Measurements from ENCODE around the gene TAPT1. TPM values are rescaled to one million over a fixed set of nuclear protein-coding genes. Genes with fewer than 3 reads are reported as not detected.

Gene TAPT1
- polyA plus RNA-seq, 2 of the 4 experiments (the other 2 are of a cell fraction), result 11.5 to 17.1 TPM

DNA sequence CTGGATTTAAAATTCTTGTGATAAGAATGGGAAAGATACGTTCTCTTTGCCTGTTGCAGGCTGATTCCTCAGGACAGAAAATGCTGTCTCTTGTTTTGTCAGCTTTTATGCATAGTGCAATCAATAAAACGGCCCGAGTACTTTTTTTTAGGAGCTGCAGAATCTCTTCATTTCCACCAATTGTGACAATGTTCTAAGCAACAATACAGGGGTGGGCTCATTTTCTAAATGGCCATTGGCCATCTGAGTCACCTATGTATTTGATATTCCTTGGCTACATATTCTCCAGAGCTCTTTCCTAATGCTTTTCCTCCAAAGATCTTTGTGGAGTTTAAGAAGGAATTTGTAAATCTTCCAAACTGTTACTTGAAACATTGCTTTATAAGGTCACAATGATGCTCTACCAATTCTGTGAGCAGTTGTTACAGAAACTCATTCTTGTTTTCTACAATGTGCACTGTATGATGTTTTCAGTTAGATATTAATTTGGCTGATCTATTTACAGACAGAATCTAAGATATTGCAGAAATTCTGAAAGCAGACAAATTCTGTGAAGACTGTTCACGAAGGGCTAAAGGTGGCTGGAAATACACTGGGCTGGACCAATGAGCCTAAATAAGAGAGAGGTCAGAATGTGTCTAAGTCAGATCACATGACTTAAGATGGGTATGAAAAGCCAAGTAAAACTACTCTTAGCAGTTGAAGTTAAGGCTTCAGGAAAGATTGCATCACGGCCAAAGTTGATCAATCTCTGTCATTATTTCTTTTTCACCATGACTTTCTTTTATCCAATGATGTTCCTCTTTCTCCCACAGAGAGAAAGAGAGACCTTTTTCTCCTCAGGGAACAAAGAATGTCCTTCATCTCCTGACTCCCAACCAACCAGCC lies 33.4 kb downstream of the TAPT1 start:
- no peak for ATAC-seq
- no peak overlapping the region for H3K4me2 ChIP-seq
- peaks cover 12% of the 10 kb centered on the region; the same call in 2 of the 3 replicates for H3K4me1 ChIP-seq
- TF ChIP-seq CHD2 (IDR thresholded peaks at IDR 0.05; ENCODE audit: low read length, partially characterized antibody), result no peak
- no peak overlapping the region for H3K27ac ChIP-seq
- WGBS (ENCODE audit: missing lambda C conversion rate), result 93% methylated on average over 5 of the region's 5 CpGs
- H3K4me3 ChIP-seq, result no peak overlapping the region
- FAIRE-seq, result no peak
- DNase-seq (ENCODE audit: low read depth in 1 of 2, low spot score in 1 of 2), result no peak
- ChIA-PET CTCF (interaction anchor here (0.8 to 0.9 kb wide), 2 partner anchors 13 to 15 kb away, joined by 3 read pairs; no protein-coding TSS in a partner anchor), POLR2A (no interaction called here)
- H3K9me3 ChIP-seq, result no peaks in the 10 kb centered on the region

DNA sequence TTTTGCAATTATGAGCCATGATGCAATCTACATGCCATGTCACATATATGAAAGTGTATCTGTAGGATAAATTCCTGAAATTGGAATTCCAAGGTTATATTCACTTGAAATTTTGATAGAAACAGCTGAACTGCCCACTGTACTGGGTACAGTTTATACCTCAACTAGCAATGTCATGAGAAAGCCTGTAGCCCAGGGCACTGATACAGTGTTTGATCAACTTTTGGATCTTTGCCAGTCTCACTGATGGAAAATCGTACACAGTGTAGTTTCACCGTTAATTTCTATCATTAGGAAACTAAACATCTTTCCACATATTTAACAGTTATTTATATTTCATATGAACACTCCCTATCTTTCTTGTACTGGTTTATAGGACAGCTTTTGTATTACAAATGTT lies 34.2 kb downstream of the TAPT1 start:
- 84% methylated on average over 2 of the region's 2 CpGs for WGBS (ENCODE audit: missing lambda C conversion rate)
- Histone ChIP-seq H3K27ac (no peak overlapping the region), H3K4me3 (no peak overlapping the region), H3K4me1 (peaks cover 8% of the 10 kb centered on the region; the same call in 2 of the 3 replicates), H3K9me3 (no peaks in the 10 kb centered on the region), H3K4me2 (no peak overlapping the region)
- ChIA-PET POLR2A (no interaction called here), CTCF (interaction anchor here (0.8 to 0.9 kb wide), 2 partner anchors 14 to 16 kb away, joined by 3 read pairs; no protein-coding TSS in a partner anchor)
- ATAC-seq (no peak), DNase-seq (ENCODE audit: low read depth in 1 of 2, low spot score in 1 of 2) (no peak), FAIRE-seq (no peak)
- TF ChIP-seq NFE2L2 (conservative IDR thresholded peaks at IDR 0.05; ENCODE audit: low read length) (no peak), EP300 (IDR thresholded peaks at IDR 0.05) (no peak), CHD2 (IDR thresholded peaks at IDR 0.05; ENCODE audit: low read length, partially characterized antibody) (no peak), EHF (CRISPR knock-in tag; IDR thresholded peaks at IDR 0.05) (no peak), KDM1A (IDR thresholded peaks at IDR 0.05; ENCODE audit: low read depth) (no peak), NR3C1 (IDR thresholded peaks at IDR 0.05) (no peak), CHD4 (IDR thresholded peaks at IDR 0.05; ENCODE audit: borderline replicate concordance) (no peak), HOXA7 (CRISPR knock-in tag; IDR thresholded peaks at IDR 0.05) (no peak), CBX8 (IDR thresholded peaks at IDR 0.05) (no peak), HDAC2 (IDR thresholded peaks at IDR 0.05) (no peak)
- TF ChIP-seq, protein P1, sequence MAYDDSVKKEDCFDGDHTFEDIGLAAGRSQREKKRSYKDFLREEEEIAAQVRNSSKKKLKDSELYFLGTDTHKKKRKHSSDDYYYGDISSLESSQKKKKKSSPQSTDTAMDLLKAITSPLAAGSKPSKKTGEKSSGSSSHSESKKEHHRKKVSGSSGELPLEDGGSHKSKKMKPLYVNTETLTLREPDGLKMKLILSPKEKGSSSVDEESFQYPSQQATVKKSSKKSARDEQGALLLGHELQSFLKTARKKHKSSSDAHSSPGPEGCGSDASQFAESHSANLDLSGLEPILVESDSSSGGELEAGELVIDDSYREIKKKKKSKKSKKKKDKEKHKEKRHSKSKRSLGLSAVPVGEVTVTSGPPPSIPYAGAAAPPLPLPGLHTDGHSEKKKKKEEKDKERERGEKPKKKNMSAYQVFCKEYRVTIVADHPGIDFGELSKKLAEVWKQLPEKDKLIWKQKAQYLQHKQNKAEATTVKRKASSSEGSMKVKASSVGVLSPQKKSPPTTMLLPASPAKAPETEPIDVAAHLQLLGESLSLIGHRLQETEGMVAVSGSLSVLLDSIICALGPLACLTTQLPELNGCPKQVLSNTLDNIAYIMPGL (CRISPR knock-in tag; IDR thresholded peaks at IDR 0.05; ENCODE audit: borderline replicate concordance), result no peak
- TF ChIP-seq, protein P2, sequence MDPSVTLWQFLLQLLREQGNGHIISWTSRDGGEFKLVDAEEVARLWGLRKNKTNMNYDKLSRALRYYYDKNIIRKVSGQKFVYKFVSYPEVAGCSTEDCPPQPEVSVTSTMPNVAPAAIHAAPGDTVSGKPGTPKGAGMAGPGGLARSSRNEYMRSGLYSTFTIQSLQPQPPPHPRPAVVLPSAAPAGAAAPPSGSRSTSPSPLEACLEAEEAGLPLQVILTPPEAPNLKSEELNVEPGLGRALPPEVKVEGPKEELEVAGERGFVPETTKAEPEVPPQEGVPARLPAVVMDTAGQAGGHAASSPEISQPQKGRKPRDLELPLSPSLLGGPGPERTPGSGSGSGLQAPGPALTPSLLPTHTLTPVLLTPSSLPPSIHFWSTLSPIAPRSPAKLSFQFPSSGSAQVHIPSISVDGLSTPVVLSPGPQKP (IDR thresholded peaks at IDR 0.05; ENCODE audit: low read depth, low read length), result no peak

DNA sequence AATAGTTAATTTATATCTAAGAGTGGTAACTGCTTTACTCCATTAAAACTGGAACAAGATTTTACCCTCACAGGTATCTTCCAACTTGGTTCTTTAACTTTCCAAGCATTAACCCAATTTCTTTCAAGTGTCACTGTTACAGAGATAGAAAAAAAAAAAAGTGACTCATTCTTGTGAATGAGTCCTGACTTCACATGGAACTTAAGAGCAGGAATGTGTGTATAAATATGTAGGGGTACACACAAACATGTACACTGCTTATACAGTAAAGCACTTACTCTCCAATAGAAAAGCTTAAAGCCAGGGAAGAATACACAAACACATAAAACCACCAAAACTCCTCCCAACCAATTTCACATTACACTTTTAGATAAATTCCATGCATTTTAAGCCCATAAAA lies 38.8 kb downstream of the TAPT1 start:
- POLR2A ChIA-PET, result no interaction called here
- H3K9me3 ChIP-seq, result no peaks in the 10 kb centered on the region
- CTCF ChIA-PET, result no interaction called here
- no peak for TF ChIP-seq RNF2 (IDR thresholded peaks at IDR 0.05; ENCODE audit: borderline replicate concordance, low read depth)
- no peak for TF ChIP-seq EP300 (IDR thresholded peaks at IDR 0.05)
- TF ChIP-seq HOXA7 (CRISPR knock-in tag; IDR thresholded peaks at IDR 0.05), result no peak
- no peak for TF ChIP-seq EHMT2 (IDR thresholded peaks at IDR 0.05; ENCODE audit: low read depth)
- no peak for TF ChIP-seq HOXB5 (CRISPR knock-in tag; IDR thresholded peaks at IDR 0.05)
- no peak for TF ChIP-seq HOXB13 (CRISPR knock-in tag; IDR thresholded peaks at IDR 0.05; ENCODE audit: low read depth)
- no peak for TF ChIP-seq CHD4 (IDR thresholded peaks at IDR 0.05; ENCODE audit: borderline replicate concordance)
- no peak for TF ChIP-seq ZFP36 (IDR thresholded peaks at IDR 0.05; ENCODE audit: borderline replicate concordance, partially characterized antibody)
- TF ChIP-seq, protein P3, sequence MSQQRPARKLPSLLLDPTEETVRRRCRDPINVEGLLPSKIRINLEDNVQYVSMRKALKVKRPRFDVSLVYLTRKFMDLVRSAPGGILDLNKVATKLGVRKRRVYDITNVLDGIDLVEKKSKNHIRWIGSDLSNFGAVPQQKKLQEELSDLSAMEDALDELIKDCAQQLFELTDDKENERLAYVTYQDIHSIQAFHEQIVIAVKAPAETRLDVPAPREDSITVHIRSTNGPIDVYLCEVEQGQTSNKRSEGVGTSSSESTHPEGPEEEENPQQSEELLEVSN (IDR thresholded peaks at IDR 0.05; ENCODE audit: borderline replicate concordance, low read depth), result no peak
- no peak for TF ChIP-seq ZC3H11A (IDR thresholded peaks at IDR 0.05)
- DNase-seq (ENCODE audit: low read depth in 1 of 2, low spot score in 1 of 2) (no peak), FAIRE-seq (no peak), ATAC-seq (no peak)
- no peak overlapping the region for H3K4me2 ChIP-seq
- H3K27ac ChIP-seq, result no peak overlapping the region
- no peaks in the 10 kb centered on the region for H3K4me1 ChIP-seq
- H3K4me3 ChIP-seq, result no peak overlapping the region

Measured in A549 (cell line).